Ishikawa (cell line): ENCODE data around the gene SLIT3.

Experiments
- CEBPB ChIP-seq: IDR thresholded peaks from 2 replicates; pipeline ENCODE4 v1.6.1; 2012
- CREB1 ChIP-seq: IDR thresholded peaks from 2 replicates; pipeline ENCODE4 v1.6.1; 2012; ENCODE audit warnings: low read depth
- EGR1 ChIP-seq: IDR thresholded peaks from 2 replicates; pipeline ENCODE4 v1.6.1; 2012
- EP300 ChIP-seq: IDR thresholded peaks from 2 replicates; pipeline ENCODE4 v1.6.1; 2012; ENCODE audit warnings: borderline replicate concordance
- FOXM1 ChIP-seq: IDR thresholded peaks from 2 replicates; pipeline ENCODE4 v1.6.1; 2012; ENCODE audit warnings: low read depth, borderline replicate concordance
- NFIC ChIP-seq: IDR thresholded peaks from 2 replicates; pipeline ENCODE4 v1.6.1; 2012
- RAD21 ChIP-seq: IDR thresholded peaks from 2 replicates; pipeline ENCODE4 v1.6.1; 2012; ENCODE audit warnings: low read depth
- REST ChIP-seq: IDR thresholded peaks from 2 replicates; pipeline ENCODE4 v1.6.1; 2012; ENCODE audit warnings: low read depth, mild to moderate bottlenecking
- TAF1 ChIP-seq: IDR thresholded peaks from 2 replicates; pipeline ENCODE4 v1.6.1; 2012; ENCODE audit warnings: low read depth, mild to moderate bottlenecking
- TCF12 ChIP-seq: IDR thresholded peaks from 2 replicates; pipeline ENCODE4 v1.6.1; 2012; ENCODE audit warnings: low read depth
- TEAD4 ChIP-seq: IDR thresholded peaks from 2 replicates; pipeline ENCODE4 v1.6.1; 2012
- YY1 ChIP-seq: IDR thresholded peaks from 2 replicates; pipeline ENCODE4 v1.6.1; 2012; ENCODE audit warnings: low read depth
- ZBTB7A ChIP-seq: IDR thresholded peaks from 2 replicates; pipeline ENCODE4 v1.6.1; 2012; ENCODE audit warnings: low read depth
- TF ChIP-seq, protein P1 (sequence below): IDR thresholded peaks from 2 replicates; pipeline ENCODE4 v1.6.1; 2012
- TF ChIP-seq, protein P2 (sequence below): IDR thresholded peaks from 2 replicates; pipeline ENCODE4 v1.6.1; 2012

The SLIT3 gene

GRCh38 chr5:168988699-168989098 lies 312.2 kb downstream of the SLIT3 start:
- TF ChIP-seq RAD21 (no peak), YY1 (no peak), TAF1 (no peak), NFIC (no peak), FOXM1 (no peak), REST (no peak)
- TF ChIP-seq, protein P1, sequence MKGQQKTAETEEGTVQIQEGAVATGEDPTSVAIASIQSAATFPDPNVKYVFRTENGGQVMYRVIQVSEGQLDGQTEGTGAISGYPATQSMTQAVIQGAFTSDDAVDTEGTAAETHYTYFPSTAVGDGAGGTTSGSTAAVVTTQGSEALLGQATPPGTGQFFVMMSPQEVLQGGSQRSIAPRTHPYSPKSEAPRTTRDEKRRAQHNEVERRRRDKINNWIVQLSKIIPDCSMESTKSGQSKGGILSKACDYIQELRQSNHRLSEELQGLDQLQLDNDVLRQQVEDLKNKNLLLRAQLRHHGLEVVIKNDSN = no peak

- TF ChIP-seq FOXM1 = no peak
- peak; percentile 97 for TF ChIP-seq RAD21
Observed at GRCh38 chr5:168987543-168988300, 313.2 kb downstream of the SLIT3 start.

GRCh38 chr5:168985454-168985853 lies 315.5 kb downstream of the SLIT3 start:
- TF ChIP-seq RAD21 = no peak
- TF ChIP-seq ZBTB7A = no peak
- no peak for TF ChIP-seq TAF1
- no peak for TF ChIP-seq TCF12
- no peak for TF ChIP-seq EP300
- TF ChIP-seq, protein P1 = no peak
- no peak for TF ChIP-seq FOXM1
- TF ChIP-seq NFIC = no peak
- TF ChIP-seq TEAD4 = no peak
- no peak for TF ChIP-seq CREB1
- TF ChIP-seq CEBPB = no peak
- TF ChIP-seq EGR1 = no peak
- TF ChIP-seq REST = no peak
- no peak for TF ChIP-seq YY1
- TF ChIP-seq, protein P2, sequence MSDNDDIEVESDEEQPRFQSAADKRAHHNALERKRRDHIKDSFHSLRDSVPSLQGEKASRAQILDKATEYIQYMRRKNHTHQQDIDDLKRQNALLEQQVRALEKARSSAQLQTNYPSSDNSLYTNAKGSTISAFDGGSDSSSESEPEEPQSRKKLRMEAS = no peak

GRCh38 chr5:168984135-168984675 lies 316.7 kb downstream of the SLIT3 start:
- TF ChIP-seq REST = no peak
- no peak for TF ChIP-seq NFIC
- TF ChIP-seq TAF1 = no peak
- TF ChIP-seq, protein P2 = no peak

DNA sequence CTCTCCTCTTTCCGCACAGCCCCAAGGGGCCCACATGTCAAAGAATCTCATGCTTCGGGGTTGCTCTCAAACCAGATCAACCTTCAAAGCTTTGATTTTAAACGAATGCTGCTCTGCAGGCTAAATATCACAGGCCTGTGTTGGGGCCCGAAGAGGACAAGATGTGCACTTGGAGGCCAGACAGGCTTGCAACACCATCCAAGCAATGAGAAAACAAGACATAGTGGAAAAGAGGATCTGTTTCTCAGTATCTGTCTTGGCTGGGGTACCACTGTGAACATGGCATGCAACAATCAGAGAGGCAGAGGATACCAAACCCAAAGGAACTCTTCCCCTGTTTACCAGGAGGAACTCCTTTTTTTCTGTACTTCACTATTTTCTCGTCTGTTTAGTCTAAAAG lies 321.8 kb downstream of the SLIT3 start:
- TF ChIP-seq TCF12 (no peak), ZBTB7A (no peak), CEBPB (no peak), NFIC (no peak), RAD21 (no peak), EGR1 (no peak), YY1 (no peak), FOXM1 (no peak), REST (no peak), EP300 (no peak), TEAD4 (no peak), TAF1 (no peak), CREB1 (no peak)
- TF ChIP-seq, protein P1 = no peak
- TF ChIP-seq, protein P2 = no peak
